Measurements from ENCODE around the gene WASF3.

The WASF3 gene

GRCh38 chr13:26548205-26548765, 9.2 kb upstream of the WASF3 start:
- DNase-seq, result no peak

- no peak for DNase-seq
Measured at GRCh38 chr13:26549713-26550112, 7.8 kb upstream of the WASF3 start.

- no peak for DNase-seq
Measured at GRCh38 chr13:26551255-26551860, 6.1 kb upstream of the WASF3 start.

GRCh38 chr13:26555413-26555812, 2.1 kb upstream of the WASF3 start:
- DNase-seq, result no peak

GRCh38 chr13:26557051-26557392, 461 bp upstream of the WASF3 start:
- no peak for DNase-seq

- DNase-seq, result no peak
Measured at GRCh38 chr13:26558074-26558805, 757 bp downstream of the WASF3 start.

- no peak for DNase-seq
Measured at GRCh38 chr13:26558987-26559386, 1.5 kb downstream of the WASF3 start.

GRCh38 chr13:26560456-26560855, 3.0 kb downstream of the WASF3 start:
- no peak for DNase-seq

- DNase-seq, result no peak
Measured at GRCh38 chr13:26561067-26561466, 3.6 kb downstream of the WASF3 start.

- no peak for DNase-seq
Measured at GRCh38 chr13:26561651-26562511, 4.4 kb downstream of the WASF3 start.

- DNase-seq, result no peak
Measured at GRCh38 chr13:26562512-26562890, 5.0 kb downstream of the WASF3 start.

GRCh38 chr13:26563713-26564112, 6.2 kb downstream of the WASF3 start:
- no peak for DNase-seq

- no peak for DNase-seq
Measured at GRCh38 chr13:26568132-26568815, 10.8 kb downstream of the WASF3 start.

- no peak for DNase-seq
Measured at GRCh38 chr13:26571518-26571917, 14.0 kb downstream of the WASF3 start.

GRCh38 chr13:26575244-26575643, 17.8 kb downstream of the WASF3 start:
- DNase-seq, result no peak

GRCh38 chr13:26579580-26579979, 22.1 kb downstream of the WASF3 start:
- no peak for DNase-seq

GRCh38 chr13:26583662-26584061, 26.2 kb downstream of the WASF3 start:
- DNase-seq, result no peak

- DNase-seq, result no peak
Measured at GRCh38 chr13:26584713-26585112, 27.2 kb downstream of the WASF3 start.

- DNase-seq, result no peak
Measured at GRCh38 chr13:26585136-26585535, 27.7 kb downstream of the WASF3 start.

GRCh38 chr13:26587251-26587650, 29.8 kb downstream of the WASF3 start:
- DNase-seq, result no peak

GRCh38 chr13:26589226-26589625, 31.7 kb downstream of the WASF3 start:
- DNase-seq, result no peak

GRCh38 chr13:26589754-26590153, 32.3 kb downstream of the WASF3 start:
- no peak for DNase-seq

GRCh38 chr13:26590379-26590778, 32.9 kb downstream of the WASF3 start:
- no peak for DNase-seq
